B cell (primary cell): ENCODE data around the gene PDAP1. TPM values are rescaled to one million over a fixed set of nuclear protein-coding genes. Genes with fewer than 3 reads are reported as not detected.
A peak's percentile ranks its signal among the peaks of the same experiment; 100 is the strongest.

Experiments used
- ATAC-seq: fragments of 200-7000 bp; cut with Tn5 transposase; one replicate; pipeline ENCODE4 v1.10.0; 2021; ENCODE audit warnings: low read depth, mild to moderate bottlenecking, moderate number of reproducible peaks, moderate library complexity
- CTCF ChIA-PET: fragments of 350-600 bp; sonication (Branson Sonifier 250); formaldehyde crosslinking; loops from one replicate; lab custom pipeline; 2021; ENCODE audit warnings: antibody characterized with exemption, inconsistent platforms; lab: Charles Lee
- POLR2A ChIA-PET: fragments of 350-600 bp; sonication (Branson Sonifier 250); formaldehyde crosslinking; loops from one replicate; lab custom pipeline; 2021; ENCODE audit warnings: antibody characterized with exemption; lab: Charles Lee
- DNase-seq: peaks from one replicate; pipeline ENCODE4 v3.0.0; 2013
- H2AFZ ChIP-seq: 2 replicates; pipeline ENCODE4 v1.6.1; 2012; ENCODE audit warnings: mild to moderate bottlenecking, low read depth, low read length; ENCODE audit not compliant: insufficient read depth, poor library complexity, severe bottlenecking
- H3K27ac ChIP-seq, 2 donors: 1 replicate in 1 of 2; 2 replicates in 1 of 2; pipeline ENCODE4 v1.5.1; 2012 to 2013; ENCODE audit warnings: low read length in 2 of 2, mild to moderate bottlenecking in 2 of 2, moderate library complexity in 1 of 2
- H3K27me3 ChIP-seq, 4 experiments: fragments of 200-600 bp in 1 of 4; sonication (generic) in 1 of 4; replicated peaks in 1 of 4; 1 replicate in 2 of 4; 2 replicates in 2 of 4; pipeline versions ENCODE4 v1.6.1 to v1.7.0; 2013 to 2016; ENCODE audit warnings: low read length in 3 of 4, mild to moderate bottlenecking in 2 of 4, mixed read lengths in 1 of 4, moderate library complexity in 1 of 4; ENCODE audit not compliant: insufficient read depth in 4 of 4, control insufficient read depth in 3 of 4; ENCODE audit errors: control extremely low read depth in 1 of 4
- H3K36me3 ChIP-seq, 2 experiments: replicated peaks in 1 of 2; 1 replicate in 1 of 2; 2 replicates in 1 of 2; pipeline versions ENCODE4 v1.6.1 to v1.7.1; 2013; ENCODE audit warnings: low read length in 1 of 2; ENCODE audit not compliant: insufficient read depth in 2 of 2, control insufficient read depth in 1 of 2; ENCODE audit errors: control extremely low read depth in 1 of 2, extremely low read depth in 1 of 2
- H3K4me1 ChIP-seq, 2 donors: fragments of 200-600 bp in 1 of 2; sonication (generic) in 1 of 2; 1 replicate in 1 of 2; 2 replicates in 1 of 2; pipeline versions ENCODE4 v1.5.1 to v1.6.1; 2013 to 2017; ENCODE audit warnings: low read length in 2 of 2; ENCODE audit not compliant: control insufficient read depth in 2 of 2, insufficient read depth in 2 of 2
- H3K4me2 ChIP-seq: replicated peaks from 2 replicates; pipeline ENCODE3; 2012; ENCODE audit warnings: mild to moderate bottlenecking, low read depth, low read length; ENCODE audit not compliant: poor library complexity, severe bottlenecking
- H3K4me3 ChIP-seq, 5 experiments: fragments of 200-600 bp in 1 of 5; sonication (generic) in 1 of 5; 1 replicate in 3 of 5; 2 replicates in 2 of 5; pipeline versions ENCODE4 v1.5.1 to v1.7.0; 2011 to 2016; ENCODE audit warnings: low read length in 4 of 5, mild to moderate bottlenecking in 4 of 5, low read depth in 2 of 5, control low read depth in 1 of 5, moderate library complexity in 1 of 5; ENCODE audit not compliant: insufficient read depth in 1 of 5; ENCODE audit errors: control extremely low read depth in 1 of 5, extremely low read depth in 1 of 5
- H3K79me2 ChIP-seq: fragments of 200-600 bp; sonication (generic); one replicate; pipeline ENCODE4 v1.6.0; 2016; ENCODE audit warnings: low read length; ENCODE audit not compliant: control insufficient read depth, insufficient read depth
- H3K9ac ChIP-seq: fragments of 200-600 bp; sonication (generic); 2 replicates; pipeline ENCODE4 v1.6.1; 2017; ENCODE audit warnings: mild to moderate bottlenecking, low read length, moderate library complexity
- H3K9me3 ChIP-seq, 3 donors: one replicate each; pipeline versions ENCODE4 v1.6.1 to v1.7.1; 2013; ENCODE audit warnings: low read length in 2 of 3; ENCODE audit not compliant: control insufficient read depth in 2 of 3, insufficient read depth in 1 of 3; ENCODE audit errors: control extremely low read depth in 1 of 3
- H4K20me1 ChIP-seq: 2 replicates; pipeline ENCODE4 v1.6.0; 2012; ENCODE audit warnings: mild to moderate bottlenecking, low read length; ENCODE audit not compliant: insufficient read depth, control insufficient read depth, poor library complexity, severe bottlenecking
- H3K27ac Mint-ChIP-seq: one replicate; pipeline ENCODE4 v1.8.0; 2021; ENCODE audit warnings: mixed read lengths
- H3K27me3 Mint-ChIP-seq: one replicate; pipeline ENCODE4 v1.8.0; 2021; ENCODE audit warnings: mixed read lengths
- H3K4me1 Mint-ChIP-seq: one replicate; pipeline ENCODE4 v1.8.0; 2021; ENCODE audit warnings: mixed read lengths
- H3K4me3 Mint-ChIP-seq: one replicate; pipeline ENCODE4 v1.8.0; 2021; ENCODE audit warnings: mixed read lengths
- H3K9me3 Mint-ChIP-seq: one replicate; pipeline ENCODE4 v1.8.0; 2022; ENCODE audit warnings: mixed read lengths; ENCODE audit not compliant: insufficient read depth
- EZH2 ChIP-seq: IDR thresholded peaks from 2 replicates; pipeline ENCODE4 v1.6.1; 2012; ENCODE audit warnings: borderline replicate concordance, low read depth, mild to moderate bottlenecking, moderate library complexity, low read length; ENCODE audit not compliant: insufficient read depth, poor library complexity, severe bottlenecking
- WGBS: methylation state at CpG from one replicate; pipeline ENCODE4 v1.1.5; 2013; ENCODE audit warnings: missing lambda C conversion rate; ENCODE audit not compliant: insufficient coverage; 5-methylcytosine and 5-hydroxymethylcytosine counted together
- intact Hi-C: fragments of 100-400 bp; cut with micrococcal nuclease; formaldehyde crosslinking; loops from one replicate; pipeline ENCODE4 v1.10.0; 2022
- polyA plus RNA-seq: library from polyadenylated mRNA; depleted of rRNA; stranded (reverse); fragments of >200 nt; gene quantifications from 2 replicates; pipeline ENCODE4 v1.2.3, GENCODE V29; 2012
- total RNA-seq, 2 donors: library from RNA; stranded (reverse); fragments of 120-200 nt in 1 of 2; gene quantifications; 1 replicate in 1 of 2; 2 replicates in 1 of 2; pipeline versions ENCODE4 v1.2.3 to v1.2.4, GENCODE V29; 2013 to 2022
- TF ChIP-seq, protein P1 (sequence below): fragments of 200-600 bp; IDR thresholded peaks from one replicate; pipeline ENCODE4 v1.8.0; 2022; ENCODE audit warnings: antibody characterized with exemption, mild to moderate bottlenecking

The PDAP1 gene
- total and polyA plus RNA-seq, 2 donors (not counting 1 experiment from before 2014, with no cell fraction given) = 19.2 to 60.4 TPM

DNA sequence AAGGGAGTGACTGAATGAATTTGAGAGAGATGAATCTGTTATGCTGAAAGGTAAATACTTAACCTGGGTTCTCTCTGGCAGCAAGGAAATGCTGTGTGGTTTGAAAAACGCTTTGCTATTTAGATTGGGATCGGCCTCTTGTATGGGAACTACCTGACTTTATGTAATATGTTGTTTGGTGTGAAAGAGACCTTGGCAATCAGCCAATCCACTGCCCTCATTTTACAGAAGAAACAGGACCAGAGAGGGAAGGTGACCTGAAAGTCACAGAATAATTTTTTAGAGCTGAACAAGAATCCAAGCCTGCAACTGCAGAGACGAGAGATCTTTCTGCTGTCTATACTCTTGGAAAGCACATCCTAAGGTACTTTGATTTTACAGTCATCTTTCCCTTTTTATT lies 1.4 kb upstream of the PDAP1 start:
- Histone ChIP-seq H4K20me1 (peaks cover 68% of the 10 kb centered on the region), H3K4me1 (peaks cover 25 to 35% of the 10 kb centered on the region in 2 donors), H3K79me2 (peaks cover 87% of the 10 kb centered on the region), H3K27me3 (no peaks in the 10 kb centered on the region), H3K4me3 (peak overlapping the region in 4 of 5 experiments; percentile 93 to 99 (median 95)), H3K4me2 (peak overlapping the region; percentile 98), H2AFZ (no peak overlapping the region), H3K36me3 (peaks cover 9 to 38% of the 10 kb centered on the region in 2 experiments), H3K9me3 (no peaks in the 10 kb centered on the region), H3K27ac (peak overlapping the region in 1 of 2 donors; percentile 96), H3K9ac (peak overlapping the region; percentile 94)
- CTCF ChIA-PET = interaction anchor here (3.2 kb wide), 2 partner anchors 17 to 44 kb away, joined by 20 to 24 read pairs; no protein-coding TSS in a partner anchor
- POLR2A ChIA-PET = interaction anchor here (0.7 to 1.4 kb wide), 2 partner anchors 8 to 84 kb away, joined by 3 read pairs; partner anchors contain the start of gene ARPC1A
- no peaks in the 10 kb centered on the region for H3K27me3 Mint-ChIP-seq
- peak overlapping the region; percentile 91 for H3K4me3 Mint-ChIP-seq
- H3K4me1 Mint-ChIP-seq = peaks cover 45% of the 10 kb centered on the region
- ATAC-seq (no peak), DNase-seq (no peak)
- 20% methylated on average over 2 of the region's 3 CpGs for WGBS
- intact Hi-C loops = loop anchor here (2.0 kb wide), 1 partner anchor 85 kb away; the partner anchor contains the start of gene ARPC1A
- TF ChIP-seq, protein P1, sequence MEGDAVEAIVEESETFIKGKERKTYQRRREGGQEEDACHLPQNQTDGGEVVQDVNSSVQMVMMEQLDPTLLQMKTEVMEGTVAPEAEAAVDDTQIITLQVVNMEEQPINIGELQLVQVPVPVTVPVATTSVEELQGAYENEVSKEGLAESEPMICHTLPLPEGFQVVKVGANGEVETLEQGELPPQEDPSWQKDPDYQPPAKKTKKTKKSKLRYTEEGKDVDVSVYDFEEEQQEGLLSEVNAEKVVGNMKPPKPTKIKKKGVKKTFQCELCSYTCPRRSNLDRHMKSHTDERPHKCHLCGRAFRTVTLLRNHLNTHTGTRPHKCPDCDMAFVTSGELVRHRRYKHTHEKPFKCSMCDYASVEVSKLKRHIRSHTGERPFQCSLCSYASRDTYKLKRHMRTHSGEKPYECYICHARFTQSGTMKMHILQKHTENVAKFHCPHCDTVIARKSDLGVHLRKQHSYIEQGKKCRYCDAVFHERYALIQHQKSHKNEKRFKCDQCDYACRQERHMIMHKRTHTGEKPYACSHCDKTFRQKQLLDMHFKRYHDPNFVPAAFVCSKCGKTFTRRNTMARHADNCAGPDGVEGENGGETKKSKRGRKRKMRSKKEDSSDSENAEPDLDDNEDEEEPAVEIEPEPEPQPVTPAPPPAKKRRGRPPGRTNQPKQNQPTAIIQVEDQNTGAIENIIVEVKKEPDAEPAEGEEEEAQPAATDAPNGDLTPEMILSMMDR = no peak
- TF ChIP-seq EZH2 = no peak
- peak overlapping the region; percentile 37 for H3K27ac Mint-ChIP-seq
- H3K9me3 Mint-ChIP-seq = no peaks in the 10 kb centered on the region

DNA sequence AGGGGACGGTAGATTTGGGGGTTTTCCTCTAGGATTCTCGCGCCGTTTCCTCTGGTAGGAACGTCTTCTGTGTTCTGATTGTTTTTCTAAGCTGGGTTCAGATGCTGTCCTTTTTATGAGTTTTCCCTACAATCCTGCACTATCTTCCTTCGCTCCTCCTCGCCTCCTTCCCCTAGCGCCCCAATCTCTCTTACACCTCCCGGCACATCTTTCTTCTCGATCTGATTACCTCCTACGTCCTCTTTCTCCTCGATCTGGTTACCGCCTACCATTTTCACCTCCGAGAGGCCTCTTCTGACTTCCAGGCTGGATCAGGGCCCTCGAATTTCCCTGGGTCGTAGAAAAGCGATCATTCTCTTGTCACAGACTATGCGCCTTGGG lies 785 bp upstream of the PDAP1 start:
- Mint-ChIP-seq H3K9me3 (no peaks in the 10 kb centered on the region), H3K4me3 (peak overlapping the region; percentile 91), H3K27me3 (no peaks in the 10 kb centered on the region), H3K4me1 (peaks cover 47% of the 10 kb centered on the region), H3K27ac (peak overlapping the region; percentile 100)
- Histone ChIP-seq H3K27ac (peak overlapping the region; percentile 89 to 96), H3K9me3 (no peaks in the 10 kb centered on the region), H3K9ac (peak overlapping the region; percentile 94), H3K4me1 (peaks cover 25 to 35% of the 10 kb centered on the region in 2 donors), H3K4me3 (peak overlapping the region; percentile 93 to 99 (median 95)), H2AFZ (peak overlapping the region; percentile 84), H3K4me2 (peak overlapping the region; percentile 98), H3K27me3 (no peaks in the 10 kb centered on the region), H3K79me2 (peaks cover 87% of the 10 kb centered on the region), H4K20me1 (peaks cover 70% of the 10 kb centered on the region), H3K36me3 (peaks cover 7 to 37% of the 10 kb centered on the region in 2 experiments)
- under 1% methylated on average over 11 of the region's 18 CpGs for WGBS
- POLR2A ChIA-PET = interaction anchor here (0.9 to 3.1 kb wide), 12 partner anchors 9 to 207 kb away, joined by 3 to 33 read pairs (median 6); partner anchors contain the start of genes ARPC1A, ARPC1B, ATP5MF and CPSF4
- ATAC-seq (peak; percentile 7), DNase-seq (no peak)
- intact Hi-C loops = loop anchor here (2.0 kb wide), 1 partner anchor 84 kb away; the partner anchor contains the start of gene ARPC1A
- no peak for TF ChIP-seq EZH2
- TF ChIP-seq, protein P1 = no peak
- CTCF ChIA-PET = interaction anchor here (0.6 to 3.2 kb wide), 8 partner anchors 16 to 171 kb away, joined by 3 to 24 read pairs (median 4); partner anchors contain the start of gene ZKSCAN5
